H9 (cell line): ENCODE results near the gene ORAI2. TPM values are rescaled to one million over a fixed set of nuclear protein-coding genes. Genes with fewer than 3 reads are reported as not detected.
A peak's percentile ranks its signal among the peaks of the same experiment; 100 is the strongest.

Source experiments
- DNase-seq: peaks from one replicate; pipeline ENCODE4 v3.0.0-alpha.2; 2017
- H2AFZ ChIP-seq: one replicate; pipeline ENCODE4 v1.6.1; 2013; ENCODE audit warnings: mild to moderate bottlenecking, low read length, control low read depth, moderate library complexity
- H2AK5ac ChIP-seq: 2 replicates; pipeline ENCODE4 v1.6.1; 2013; ENCODE audit warnings: low read length, control low read depth, mixed read lengths; ENCODE audit not compliant: insufficient read length
- H2BK120ac ChIP-seq: one replicate; pipeline ENCODE4 v1.6.1; 2013; ENCODE audit warnings: low read depth, mild to moderate bottlenecking, low read length, control low read depth, inconsistent platforms; ENCODE audit not compliant: poor library complexity, severe bottlenecking
- H2BK12ac ChIP-seq: 2 replicates; pipeline ENCODE4 v1.6.1; 2013; ENCODE audit warnings: low read length, control low read depth, mixed read lengths, low read depth; ENCODE audit not compliant: insufficient read length
- H2BK15ac ChIP-seq: 2 replicates; pipeline ENCODE4 v1.6.1; 2013; ENCODE audit warnings: low read depth, low read length, control low read depth
- H2BK20ac ChIP-seq: one replicate; pipeline ENCODE4 v1.6.1; 2013; ENCODE audit warnings: low read depth, mild to moderate bottlenecking, low read length, control low read depth, inconsistent platforms; ENCODE audit not compliant: poor library complexity, severe bottlenecking
- H2BK5ac ChIP-seq: 2 replicates; pipeline ENCODE4 v1.6.1; 2013; ENCODE audit warnings: low read length, control low read depth, mixed read lengths; ENCODE audit not compliant: insufficient read length
- H3K14ac ChIP-seq: 2 replicates; pipeline ENCODE4 v1.6.1; 2013; ENCODE audit warnings: low read length, control low read depth; ENCODE audit not compliant: insufficient read depth
- H3K18ac ChIP-seq: 2 replicates; pipeline ENCODE4 v1.6.1; 2013; ENCODE audit warnings: low read depth, mild to moderate bottlenecking, mixed read lengths, low read length, control low read depth; ENCODE audit not compliant: insufficient read length
- H3K23ac ChIP-seq: 2 replicates; pipeline ENCODE4 v1.6.1; 2013; ENCODE audit warnings: low read length, control low read depth, mixed read lengths, low read depth; ENCODE audit not compliant: insufficient read length
- H3K23me2 ChIP-seq: 2 replicates; pipeline ENCODE4 v1.6.1; 2013; ENCODE audit warnings: low read depth, mild to moderate bottlenecking, mixed read lengths, low read length, control low read depth; ENCODE audit not compliant: insufficient read length, poor library complexity, severe bottlenecking
- H3K27ac ChIP-seq: 2 replicates; pipeline ENCODE4 v1.5.1; 2013; ENCODE audit warnings: low read length, control low read depth, mixed read lengths, low read depth; ENCODE audit not compliant: insufficient read length
- H3K27me3 ChIP-seq: 2 replicates; pipeline ENCODE4 v1.6.1; 2013; ENCODE audit warnings: low read length, control low read depth, inconsistent platforms; ENCODE audit not compliant: insufficient read depth
- H3K4ac ChIP-seq: 2 replicates; pipeline ENCODE4 v1.6.1; 2013; ENCODE audit warnings: low read depth, mild to moderate bottlenecking, control low read depth, inconsistent platforms, low read length, moderate library complexity
- H3K4me1 ChIP-seq: 2 replicates; pipeline ENCODE4 v1.6.1; 2013; ENCODE audit warnings: low read length, control low read depth, inconsistent platforms; ENCODE audit not compliant: insufficient read depth
- H3K4me2 ChIP-seq: 2 replicates; pipeline ENCODE4 v1.6.1; 2013; ENCODE audit warnings: low read length, control low read depth, mixed read lengths; ENCODE audit not compliant: insufficient read length, insufficient read depth
- H3K56ac ChIP-seq: 2 replicates; pipeline ENCODE4 v1.6.1; 2013; ENCODE audit warnings: low read depth, mild to moderate bottlenecking, mixed read lengths, low read length, control low read depth; ENCODE audit not compliant: insufficient read length
- H3K79me1 ChIP-seq: 2 replicates; pipeline ENCODE4 v1.6.1; 2013; ENCODE audit warnings: low read depth, mild to moderate bottlenecking, moderate library complexity, low read length, control low read depth, inconsistent platforms; ENCODE audit not compliant: insufficient read depth, poor library complexity, severe bottlenecking
- H3K79me2 ChIP-seq: 2 replicates; pipeline ENCODE4 v1.6.1; 2013; ENCODE audit warnings: low read length, control low read depth, inconsistent platforms; ENCODE audit not compliant: insufficient read depth
- H3K9ac ChIP-seq: 2 replicates; pipeline ENCODE4 v1.6.1; 2013; ENCODE audit warnings: low read length, control low read depth, mixed read lengths; ENCODE audit not compliant: insufficient read length; ENCODE audit errors: extremely low read depth
- H3K9me3 ChIP-seq: one replicate; pipeline ENCODE4 v1.6.1; 2013; ENCODE audit warnings: low read depth, low read length, inconsistent platforms; ENCODE audit not compliant: control insufficient read depth
- H3T11ph ChIP-seq: one replicate; pipeline ENCODE4 v1.6.1; 2013; ENCODE audit warnings: mild to moderate bottlenecking, low read length, control low read depth, inconsistent platforms
- H4K20me1 ChIP-seq: one replicate; pipeline ENCODE4 v1.6.1; 2013; ENCODE audit not compliant: control insufficient read depth, insufficient read length, insufficient read depth
- H4K5ac ChIP-seq: 2 replicates; pipeline ENCODE4 v1.6.1; 2013; ENCODE audit warnings: low read depth, mild to moderate bottlenecking, mixed read lengths, low read length, control low read depth; ENCODE audit not compliant: insufficient read length
- H4K8ac ChIP-seq: replicated peaks from 2 replicates; pipeline ENCODE4 v1.6.1; 2013; ENCODE audit warnings: low read length, control low read depth, mixed read lengths, low read depth; ENCODE audit not compliant: insufficient read length
- H4K91ac ChIP-seq: 2 replicates; pipeline ENCODE4 v1.6.1; 2013; ENCODE audit warnings: low read depth, mild to moderate bottlenecking, moderate library complexity, mixed read lengths, low read length, control low read depth; ENCODE audit not compliant: insufficient read length
- H3K27ac Mint-ChIP-seq, 3 experiments: 2 replicates in 2 of 3; 3 replicates in 1 of 3; pipeline ENCODE4 v1.8.0; 2020 to 2021; ENCODE audit warnings: mixed read lengths in 3 of 3, mild to moderate bottlenecking in 1 of 3, moderate library complexity in 1 of 3
- H3K27me3 Mint-ChIP-seq: 2 replicates; pipeline ENCODE4 v1.8.0; 2021; ENCODE audit warnings: low read depth, mild to moderate bottlenecking, moderate library complexity, mixed read lengths
- H3K36me3 Mint-ChIP-seq, 3 experiments: 2 replicates in 2 of 3; 3 replicates in 1 of 3; pipeline ENCODE4 v1.8.0; 2020 to 2021; ENCODE audit warnings: low read depth in 3 of 3, mixed read lengths in 3 of 3; ENCODE audit not compliant: insufficient read depth in 1 of 3
- H3K4me1 Mint-ChIP-seq, 2 experiments: 2 replicates each; pipeline ENCODE4 v1.8.0; 2020; ENCODE audit warnings: mixed read lengths in 2 of 2
- H3K4me3 Mint-ChIP-seq, 2 experiments: 2 replicates in 1 of 2; 3 replicates in 1 of 2; pipeline ENCODE4 v1.8.0; 2020 to 2021; ENCODE audit warnings: mild to moderate bottlenecking in 2 of 2, mixed read lengths in 2 of 2, moderate library complexity in 1 of 2
- H3K9me3 Mint-ChIP-seq, 2 experiments: 2 replicates in 1 of 2; 3 replicates in 1 of 2; pipeline ENCODE4 v1.8.0; 2020; ENCODE audit warnings: mild to moderate bottlenecking in 2 of 2, mixed read lengths in 2 of 2, moderate library complexity in 1 of 2
- WGBS: extraction: QIAGEN DNeasy Blood & Tissue Kit; methylation state at CpG from one replicate; pipeline ENCODE4 v1.1.7; 2013; ENCODE audit warnings: missing lambda C conversion rate, low lambda C conversion rate, mixed read lengths; ENCODE audit not compliant: insufficient read length; ENCODE audit errors: extremely low coverage; 5-methylcytosine and 5-hydroxymethylcytosine counted together
- total RNA-seq: library from RNA; stranded (reverse); gene quantifications from 2 replicates; pipeline ENCODE4 v1.2.1, GENCODE V29; 2021
- TF ChIP-seq, protein P1 (sequence below): fragments of 200-600 bp; sonication (generic); conservative IDR thresholded peaks from 3 replicates; pipeline ENCODE4 v1.8.0; 2021; ENCODE audit warnings: antibody characterized with exemption, mild to moderate bottlenecking

The ORAI2 gene
- total RNA-seq, 1 experiment from 2014 or later, result 26.6 TPM

DNA sequence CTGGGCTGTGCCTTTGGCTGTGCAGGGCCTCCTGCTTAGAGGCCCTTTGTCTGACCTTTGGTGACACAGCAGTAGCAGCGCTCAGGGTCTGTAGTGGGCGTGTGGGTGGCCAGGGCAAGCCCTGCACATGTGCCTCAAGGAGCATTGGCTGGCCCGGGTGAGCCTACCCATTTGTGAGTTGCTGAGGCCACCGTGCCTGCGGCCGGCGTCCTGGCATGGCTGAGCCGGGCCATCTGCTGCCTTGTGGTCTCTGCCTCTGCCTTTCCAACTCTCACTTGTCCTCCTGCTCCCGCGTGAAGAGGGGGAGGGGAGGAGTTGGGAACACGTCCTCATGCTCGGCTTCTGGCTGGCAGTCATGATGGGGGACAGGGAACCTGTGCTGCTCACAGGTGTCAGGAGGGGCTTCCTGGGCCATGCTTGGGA lies 9.2 kb upstream of the ORAI2 start:
- Histone ChIP-seq H3K4me2 (no peak overlapping the region), H2BK5ac (no peak overlapping the region), H2BK12ac (no peak overlapping the region), H2AK5ac (no peak overlapping the region), H2BK120ac (no peak overlapping the region), H4K8ac (no peak overlapping the region), H3K79me2 (no peaks in the 10 kb centered on the region), H2BK15ac (no peak overlapping the region), H2AFZ (no peak overlapping the region), H3K23me2 (no peaks in the 10 kb centered on the region), H3K9me3 (no peaks in the 10 kb centered on the region), H3K4me1 (no peaks in the 10 kb centered on the region), H4K5ac (no peak overlapping the region), H3K79me1 (no peaks in the 10 kb centered on the region), H3K4ac (no peak overlapping the region), H3K27ac (no peak overlapping the region), H3K18ac (no peak overlapping the region), H3K27me3 (no peaks in the 10 kb centered on the region), H4K91ac (no peak overlapping the region), H3K56ac (no peak overlapping the region), H3K23ac (no peak overlapping the region), H4K20me1 (no peaks in the 10 kb centered on the region), H3K14ac (no peak overlapping the region), H2BK20ac (no peak overlapping the region), H3T11ph (no peak overlapping the region), H3K9ac (no peak overlapping the region)
- H3K4me3 Mint-ChIP-seq, result no peak overlapping the region
- peaks cover 1% of the 10 kb centered on the region; the same call in 1 of the 2 replicates for H3K27me3 Mint-ChIP-seq
- no CpG with 5 or more reads among the region's 12 CpGs for WGBS
- no peaks in the 10 kb centered on the region for H3K9me3 Mint-ChIP-seq
- H3K4me1 Mint-ChIP-seq, result peaks cover 10 to 18% of the 10 kb centered on the region in 2 experiments
- peak; percentile 47 for DNase-seq
- H3K27ac Mint-ChIP-seq, result peak overlapping the region; percentile 7 to 91 (median 43); a peak in 4 of 7 replicates
- TF ChIP-seq, protein P1, sequence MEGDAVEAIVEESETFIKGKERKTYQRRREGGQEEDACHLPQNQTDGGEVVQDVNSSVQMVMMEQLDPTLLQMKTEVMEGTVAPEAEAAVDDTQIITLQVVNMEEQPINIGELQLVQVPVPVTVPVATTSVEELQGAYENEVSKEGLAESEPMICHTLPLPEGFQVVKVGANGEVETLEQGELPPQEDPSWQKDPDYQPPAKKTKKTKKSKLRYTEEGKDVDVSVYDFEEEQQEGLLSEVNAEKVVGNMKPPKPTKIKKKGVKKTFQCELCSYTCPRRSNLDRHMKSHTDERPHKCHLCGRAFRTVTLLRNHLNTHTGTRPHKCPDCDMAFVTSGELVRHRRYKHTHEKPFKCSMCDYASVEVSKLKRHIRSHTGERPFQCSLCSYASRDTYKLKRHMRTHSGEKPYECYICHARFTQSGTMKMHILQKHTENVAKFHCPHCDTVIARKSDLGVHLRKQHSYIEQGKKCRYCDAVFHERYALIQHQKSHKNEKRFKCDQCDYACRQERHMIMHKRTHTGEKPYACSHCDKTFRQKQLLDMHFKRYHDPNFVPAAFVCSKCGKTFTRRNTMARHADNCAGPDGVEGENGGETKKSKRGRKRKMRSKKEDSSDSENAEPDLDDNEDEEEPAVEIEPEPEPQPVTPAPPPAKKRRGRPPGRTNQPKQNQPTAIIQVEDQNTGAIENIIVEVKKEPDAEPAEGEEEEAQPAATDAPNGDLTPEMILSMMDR, result no peak
- H3K36me3 Mint-ChIP-seq, result peaks cover 21 to 60% (median 50%) of the 10 kb centered on the region in 3 experiments
